ENCODE data around the gene FMN1. TPM values are rescaled to one million over a fixed set of nuclear protein-coding genes. Genes with fewer than 3 reads are reported as not detected.

The FMN1 gene
- total and polyA plus RNA-seq, 2 of the 13 experiments (the other 11 are each of a cell fraction or from before 2014, with no cell fraction given), result 0.20 to 0.60 TPM

GRCh38 chr15:33132233-33132580, 62.3 kb downstream of the FMN1 start:
- H2AFZ ChIP-seq (ENCODE audit: low read length), result no peak overlapping the region
- no peak for FAIRE-seq
- H3K9ac ChIP-seq (ENCODE audit: insufficient read depth, low read depth, low read length), result no peak overlapping the region
- no peaks in the 10 kb centered on the region for H3K79me2 ChIP-seq (ENCODE audit: insufficient read depth, low read length)
- ChIA-PET CTCF (ENCODE audit: low intra/inter-chr PET ratio, low total read pairs) (interaction anchor here (1.2 to 3.1 kb wide), 4 partner anchors 46 to 481 kb away, joined by 3 to 30 read pairs (median 8); no protein-coding TSS in a partner anchor), POLR2A (no interaction called here)
- H3K36me3 ChIP-seq (replicated peaks in 1 of 2; ENCODE audit: control insufficient read depth in 1 of 2, insufficient read depth in 2 of 2, low read length in 2 of 2), result no peaks in the 10 kb centered on the region
- no peaks in the 10 kb centered on the region for H3K27me3 ChIP-seq (ENCODE audit: control insufficient read depth in 1 of 2, insufficient read depth in 2 of 2, low read length in 2 of 2)
- no peak overlapping the region for H3K4me2 ChIP-seq (ENCODE audit: low read depth, low read length)
- no peak overlapping the region for H3K27ac ChIP-seq (ENCODE audit: extremely low read length, insufficient read depth, low read length)
- in situ Hi-C loops (cut with HindIII; ENCODE audit: extremely low pct_ligation_motif_present, low pct_unique_long_range_greater_than_20kb) (loop anchor here (5.0 to 10.0 kb wide), 2 partner anchors 115 to 467 kb away; no protein-coding TSS in a partner anchor), intact Hi-C loops (cut with micrococcal nuclease; ENCODE audit: unreplicated experiment) (loop anchor here (1.0 to 5.0 kb wide), 4 partner anchors 46 to 485 kb away; no protein-coding TSS in a partner anchor)
- H3K9me3 ChIP-seq (ENCODE audit: low read length), result no peaks in the 10 kb centered on the region
- 36% methylated on average over 3 of the region's 3 CpGs for WGBS (ENCODE audit: low lambda C conversion rate)
- BruUV-seq (replicated peaks), result no TSS peak
- H4K20me1 ChIP-seq (ENCODE audit: insufficient read depth, low read length), result no peaks in the 10 kb centered on the region
- TF ChIP-seq ZNF563 (CRISPR knock-in tag; IDR thresholded peaks at IDR 0.05), result no peak
- TF ChIP-seq TBL1XR1 (IDR thresholded peaks at IDR 0.05; ENCODE audit: borderline replicate concordance, low read length, partially characterized antibody), result no peak
- TF ChIP-seq CBX5 (CRISPR knock-in tag; IDR thresholded peaks at IDR 0.05; ENCODE audit: borderline replicate concordance), result no peak
- no peak for TF ChIP-seq KMT2A (CRISPR knock-in tag; IDR thresholded peaks at IDR 0.05)
- no peak for TF ChIP-seq SP4 (CRISPR knock-in tag; IDR thresholded peaks at IDR 0.05)
- no peak for TF ChIP-seq NAIF1 (CRISPR knock-in tag; IDR thresholded peaks at IDR 0.05; ENCODE audit: borderline replicate concordance)
- H3K4me3 ChIP-seq (replicated peaks in 1 of 3; ENCODE audit: insufficient read depth in 1 of 3, low read depth in 2 of 3, low read length in 3 of 3), result no peak overlapping the region
- no peak for ATAC-seq
- no peaks in the 10 kb centered on the region for H3K4me1 ChIP-seq (ENCODE audit: insufficient read depth, low read length)
- no peak for DNase-seq (ENCODE audit: low spot score)

GRCh38 chr15:33131552-33132232, 62.8 kb downstream of the FMN1 start:
- CTCF ChIA-PET (ENCODE audit: low intra/inter-chr PET ratio, low total read pairs), result interaction anchor here (1.6 to 3.1 kb wide), 3 partner anchors 46 to 469 kb away, joined by 7 to 30 read pairs (median 8); no protein-coding TSS in a partner anchor
- Histone ChIP-seq H4K20me1 (ENCODE audit: insufficient read depth, low read length) (no peaks in the 10 kb centered on the region), H3K79me2 (ENCODE audit: insufficient read depth, low read length) (no peaks in the 10 kb centered on the region), H3K27ac (ENCODE audit: extremely low read length, insufficient read depth, low read length) (no peak overlapping the region), H3K4me1 (ENCODE audit: insufficient read depth, low read length) (no peaks in the 10 kb centered on the region), H3K27me3 (ENCODE audit: control insufficient read depth in 1 of 2, insufficient read depth in 2 of 2, low read length in 2 of 2) (no peaks in the 10 kb centered on the region), H2AFZ (ENCODE audit: low read length) (no peak overlapping the region), H3K4me3 (replicated peaks in 1 of 3; ENCODE audit: insufficient read depth in 1 of 3, low read depth in 2 of 3, low read length in 3 of 3) (no peak overlapping the region), H3K4me2 (ENCODE audit: low read depth, low read length) (no peak overlapping the region), H3K9me3 (ENCODE audit: low read length) (no peaks in the 10 kb centered on the region), H3K36me3 (replicated peaks in 1 of 2; ENCODE audit: control insufficient read depth in 1 of 2, insufficient read depth in 2 of 2, low read length in 2 of 2) (no peaks in the 10 kb centered on the region), H3K9ac (ENCODE audit: insufficient read depth, low read depth, low read length) (no peak overlapping the region)
- WGBS (ENCODE audit: low lambda C conversion rate), result 2% methylated on average over 4 of the region's 4 CpGs
- in situ Hi-C loops (cut with HindIII; ENCODE audit: extremely low pct_ligation_motif_present, low pct_unique_long_range_greater_than_20kb), result loop anchor here (5.0 to 10.0 kb wide), 2 partner anchors 114 to 467 kb away; no protein-coding TSS in a partner anchor
- POLR2A ChIA-PET, result no interaction called here
- no TSS peak for BruUV-seq (replicated peaks)
- DNase-seq (ENCODE audit: low spot score) (no peak), ATAC-seq (no peak), FAIRE-seq (no peak)
- intact Hi-C loops (cut with micrococcal nuclease; ENCODE audit: unreplicated experiment), result loop anchor here (1.0 to 5.0 kb wide), 4 partner anchors 45 to 484 kb away; no protein-coding TSS in a partner anchor
- TF ChIP-seq ZNF276 (CRISPR knock-in tag; IDR thresholded peaks at IDR 0.05; ENCODE audit: low read depth) (no peak), NFATC3 (CRISPR knock-in tag; IDR thresholded peaks at IDR 0.05) (no peak), ZNF503 (CRISPR knock-in tag; IDR thresholded peaks at IDR 0.05) (no peak), DMAP1 (CRISPR knock-in tag; IDR thresholded peaks at IDR 0.05) (no peak), TRAFD1 (CRISPR knock-in tag; IDR thresholded peaks at IDR 0.05; ENCODE audit: borderline replicate concordance) (no peak), ZNF616 (CRISPR knock-in tag; IDR thresholded peaks at IDR 0.05; ENCODE audit: low read depth) (no peak)

Measured in HepG2 (cell line).